Measurements from ENCODE around the gene TGFBR3.

GRCh38 chr1:91835087-91835521 lies 50.8 kb downstream of the TGFBR3 start:
- TF ChIP-seq, protein P1, sequence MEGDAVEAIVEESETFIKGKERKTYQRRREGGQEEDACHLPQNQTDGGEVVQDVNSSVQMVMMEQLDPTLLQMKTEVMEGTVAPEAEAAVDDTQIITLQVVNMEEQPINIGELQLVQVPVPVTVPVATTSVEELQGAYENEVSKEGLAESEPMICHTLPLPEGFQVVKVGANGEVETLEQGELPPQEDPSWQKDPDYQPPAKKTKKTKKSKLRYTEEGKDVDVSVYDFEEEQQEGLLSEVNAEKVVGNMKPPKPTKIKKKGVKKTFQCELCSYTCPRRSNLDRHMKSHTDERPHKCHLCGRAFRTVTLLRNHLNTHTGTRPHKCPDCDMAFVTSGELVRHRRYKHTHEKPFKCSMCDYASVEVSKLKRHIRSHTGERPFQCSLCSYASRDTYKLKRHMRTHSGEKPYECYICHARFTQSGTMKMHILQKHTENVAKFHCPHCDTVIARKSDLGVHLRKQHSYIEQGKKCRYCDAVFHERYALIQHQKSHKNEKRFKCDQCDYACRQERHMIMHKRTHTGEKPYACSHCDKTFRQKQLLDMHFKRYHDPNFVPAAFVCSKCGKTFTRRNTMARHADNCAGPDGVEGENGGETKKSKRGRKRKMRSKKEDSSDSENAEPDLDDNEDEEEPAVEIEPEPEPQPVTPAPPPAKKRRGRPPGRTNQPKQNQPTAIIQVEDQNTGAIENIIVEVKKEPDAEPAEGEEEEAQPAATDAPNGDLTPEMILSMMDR (IDR thresholded peaks at IDR 0.05; ENCODE audit: low read depth, low read length): no peak
- no peak for TF ChIP-seq EZH2phosphoT487 (IDR thresholded peaks at IDR 0.05; ENCODE audit: low read depth)

Data from OCI-LY3 (cell line).